ENCODE results near the gene BHLHE40. TPM values are rescaled to one million over a fixed set of nuclear protein-coding genes. Genes with fewer than 3 reads are reported as not detected.

BHLHE40 gene
- total RNA-seq, 1 experiment from 2014 or later = 81.6 TPM

DNA sequence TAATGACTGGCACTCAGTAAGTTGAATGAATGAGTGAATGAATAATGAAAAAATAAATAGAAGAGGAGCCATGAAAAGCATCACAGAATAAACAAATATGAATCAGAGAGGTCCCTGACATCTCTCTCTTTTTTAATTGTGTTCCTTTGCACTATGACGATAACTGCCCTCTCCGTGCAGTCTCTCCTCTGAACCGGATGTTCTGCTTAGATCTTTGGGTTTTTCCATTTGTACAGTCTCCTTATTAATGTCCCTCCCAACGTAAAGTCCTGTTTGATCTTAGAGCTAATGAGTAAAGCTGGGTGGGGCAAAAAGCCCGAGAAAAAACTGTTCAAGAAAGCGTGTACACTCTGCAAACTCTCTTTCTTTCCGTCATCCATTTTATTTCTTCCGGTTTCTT lies 28.3 kb upstream of the BHLHE40 start (continued):
- TF ChIP-seq REST (IDR thresholded peaks at IDR 0.05; ENCODE audit: low read depth) = no peak
- TF ChIP-seq SP1 (IDR thresholded peaks at IDR 0.05; ENCODE audit: low read depth) = no peak
- TF ChIP-seq POLR2A (IDR thresholded peaks at IDR 0.05; ENCODE audit: borderline replicate concordance, extremely low read depth, insufficient read depth, insufficient read length) = no peak
- no peak for TF ChIP-seq ELF1 (IDR thresholded peaks at IDR 0.05; ENCODE audit: borderline replicate concordance, low read depth)

DNA sequence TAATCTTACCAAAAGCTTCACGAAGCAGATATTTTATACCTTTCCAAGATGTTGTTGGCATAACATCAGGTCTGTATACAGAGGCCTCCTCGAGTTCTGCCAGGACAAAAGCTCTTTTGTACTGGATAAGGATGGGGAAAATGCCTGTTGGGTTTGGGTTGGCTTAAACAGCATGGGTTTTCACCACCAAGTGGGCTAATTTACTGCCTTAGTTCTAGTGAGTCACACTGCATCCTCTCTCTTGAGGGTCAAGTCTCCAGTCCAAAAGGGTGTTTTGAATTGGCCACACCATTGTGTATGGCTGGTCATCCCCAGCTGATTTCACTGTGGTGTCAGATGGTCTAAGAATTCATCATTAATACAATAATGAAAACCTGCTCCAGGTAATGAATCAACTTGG lies 26.1 kb upstream of the BHLHE40 start:
- Histone ChIP-seq H3K27me3 (ENCODE audit: insufficient read depth, low read length) (no peaks in the 10 kb centered on the region), H4K20me1 (ENCODE audit: insufficient read depth) (no peaks in the 10 kb centered on the region), H3K27ac (ENCODE audit: low read depth, low read length) (no peak overlapping the region), H3K4me3 (replicated peaks in 1 of 2; ENCODE audit: low read depth in 1 of 2, low read length in 2 of 2) (no peak overlapping the region), H3K79me2 (ENCODE audit: insufficient read depth, low read length) (no peaks in the 10 kb centered on the region), H3K4me1 (ENCODE audit: control insufficient read depth in 1 of 2, insufficient read depth in 2 of 2, low read length in 2 of 2) (no peaks in the 10 kb centered on the region), H2AFZ (ENCODE audit: low read depth, low read length, poor library complexity, severe bottlenecking) (no peak overlapping the region), H3K9ac (ENCODE audit: low read length) (no peak overlapping the region), H3K9me3 (ENCODE audit: control insufficient read depth in 1 of 2, insufficient read depth in 1 of 2, low read depth in 1 of 2, low read length in 2 of 2) (no peaks in the 10 kb centered on the region), H3K36me3 (ENCODE audit: control insufficient read depth in 1 of 2, insufficient read depth in 2 of 2, low read length in 2 of 2) (no peaks in the 10 kb centered on the region), H3K4me2 (ENCODE audit: low read length) (no peak overlapping the region), H3K9me2 (ENCODE audit: insufficient read depth) (no peaks in the 10 kb centered on the region)
- ChIA-PET CTCF (no interaction called here), RAD21 (ENCODE audit: low non-redundant PET in 1 of 2, low total read pairs in 2 of 2, uncharacterized antibody in 2 of 2, unreplicated experiment in 2 of 2) (no interaction called here), POLR2A (no interaction called here)
- intact Hi-C loops (cut with micrococcal nuclease) = no loop called here
- TF ChIP-seq SP1 (IDR thresholded peaks at IDR 0.05; ENCODE audit: low read depth) = no peak
- TF ChIP-seq REST (IDR thresholded peaks at IDR 0.05; ENCODE audit: low read depth) = no peak
- no peak for TF ChIP-seq JUND (IDR thresholded peaks at IDR 0.05)
- TF ChIP-seq FOSL1 (IDR thresholded peaks at IDR 0.05; ENCODE audit: low read depth) = no peak
- TF ChIP-seq, protein P1, sequence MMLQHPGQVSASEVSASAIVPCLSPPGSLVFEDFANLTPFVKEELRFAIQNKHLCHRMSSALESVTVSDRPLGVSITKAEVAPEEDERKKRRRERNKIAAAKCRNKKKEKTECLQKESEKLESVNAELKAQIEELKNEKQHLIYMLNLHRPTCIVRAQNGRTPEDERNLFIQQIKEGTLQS (IDR thresholded peaks at IDR 0.05) = no peak
- no peak for TF ChIP-seq POLR2A (IDR thresholded peaks at IDR 0.05; ENCODE audit: borderline replicate concordance, extremely low read depth, insufficient read depth, insufficient read length)
- no peak for TF ChIP-seq RAD21 (IDR thresholded peaks at IDR 0.05; ENCODE audit: low read depth)
- DNase-seq (ENCODE audit: low read depth, low spot score) = no peak
- BruUV-seq (replicated peaks) = no TSS peak
- ATAC-seq = no peak; the same call in 1 of the 2 replicates

Measured in HCT116 (cell line).